CD4-positive, alpha-beta T cell treated with Interleukin-6 at 100 ng/mL for 8 hours (primary cell): ENCODE measurements around the gene TMEM176B.

Source experiments
- DNase-seq: peaks from one replicate; pipeline ENCODE4 v3.0.0-alpha.2; 2020; ENCODE audit warnings: mixed read lengths, low spot score

Gene TMEM176B

DNA sequence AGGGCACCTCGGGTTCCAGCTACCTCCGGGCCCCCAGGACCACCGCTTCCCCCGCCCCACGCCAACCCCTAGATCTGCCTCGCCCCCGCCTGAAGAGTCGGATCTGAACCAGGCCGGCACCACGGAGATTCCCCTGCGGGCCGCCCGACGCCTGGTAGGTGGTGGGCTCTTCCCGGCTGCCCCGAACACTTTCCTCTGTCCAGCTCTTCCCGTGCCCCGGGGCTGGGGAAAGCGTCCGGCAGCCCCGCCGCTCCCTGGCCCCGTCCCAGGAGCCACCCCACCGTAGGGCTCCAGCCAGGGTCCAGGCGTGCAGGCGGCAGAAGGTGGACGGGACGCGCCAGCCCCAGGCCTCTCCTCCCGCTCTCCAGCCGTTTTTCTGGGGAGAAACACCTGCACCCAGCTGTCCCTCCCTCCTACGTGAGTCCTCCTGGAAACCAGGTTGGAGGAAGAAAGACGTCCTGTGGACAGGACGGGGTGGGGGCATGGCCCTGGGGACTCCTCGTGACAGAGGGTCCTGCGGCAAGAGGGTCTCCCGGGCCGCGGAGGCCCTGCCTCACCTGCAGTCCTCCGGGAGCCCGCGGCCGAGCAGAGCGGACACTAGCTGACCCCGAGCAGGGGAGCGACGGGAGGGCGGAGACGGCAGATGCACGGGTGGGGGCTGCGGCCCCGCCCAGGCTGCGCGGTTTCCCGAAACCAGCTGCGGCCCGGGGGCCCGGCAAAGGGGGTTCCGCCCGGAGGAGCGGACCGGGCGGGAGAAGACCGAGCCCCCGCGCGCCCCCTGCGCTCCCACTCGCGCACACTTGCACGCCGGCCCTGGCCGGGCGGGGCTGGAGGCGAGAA is at the start of gene TMEM176B:
Gene TMEM176B (minus strand): TSS at position 624 of the 840 bp plus-strand sequence. CDS start 3,795 bp downstream, outside the sequence.
- no peak for DNase-seq

DNA sequence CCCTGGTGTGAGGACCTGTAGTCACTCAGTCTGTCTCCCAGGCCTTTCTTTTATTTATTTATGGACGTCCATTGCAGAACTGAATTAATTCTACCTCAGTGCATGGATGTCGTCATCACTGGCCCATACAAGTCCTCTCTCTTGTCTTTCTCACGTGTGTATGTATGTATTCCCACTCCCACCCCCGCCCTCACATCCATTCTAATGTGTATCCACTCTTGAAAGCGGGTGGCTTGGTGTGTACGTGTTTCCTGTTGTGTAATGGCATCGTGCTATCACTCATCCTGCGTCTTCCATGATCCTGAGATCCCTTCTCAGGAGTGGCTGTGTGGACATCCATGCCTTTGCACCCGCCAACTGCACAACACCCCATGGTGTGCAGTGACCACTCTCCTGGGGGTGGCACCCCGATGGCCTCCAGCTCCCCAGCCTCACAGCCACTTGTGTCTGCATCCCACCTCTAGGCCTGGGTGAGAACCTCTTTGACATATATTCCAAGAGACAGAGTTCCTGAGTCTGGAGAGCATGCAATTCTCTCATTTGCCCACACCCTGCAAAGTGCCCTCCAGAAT is 49.1 kb upstream of the TMEM176B start:
- no peak for DNase-seq

DNA sequence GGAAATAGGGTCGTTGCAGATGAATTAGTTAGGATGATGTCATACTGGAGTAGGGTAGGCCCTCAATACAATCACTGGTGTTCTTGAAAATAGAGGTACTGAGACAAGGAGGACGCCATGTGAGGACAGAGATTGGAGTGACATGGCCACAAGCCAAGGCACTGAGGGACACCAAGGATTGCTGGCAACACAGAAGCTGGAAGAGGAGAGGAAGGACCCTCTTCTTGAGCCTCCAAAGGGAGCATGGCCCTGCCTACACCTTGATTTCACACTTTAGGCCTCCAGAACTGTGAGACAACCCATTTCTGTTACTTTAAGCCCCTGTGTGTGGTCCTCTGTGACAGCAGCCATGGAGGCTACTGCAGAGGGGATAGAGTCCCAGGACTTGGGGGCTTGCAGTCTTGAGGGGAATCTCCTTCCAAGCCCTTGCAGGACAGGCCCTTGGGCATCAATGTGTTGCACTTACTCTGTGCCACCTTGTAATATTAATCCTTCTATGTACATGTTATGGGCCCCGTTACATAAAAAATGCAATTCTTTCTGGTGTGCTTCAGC is 48.5 kb upstream of the TMEM176B start:
- no peak for DNase-seq

DNA sequence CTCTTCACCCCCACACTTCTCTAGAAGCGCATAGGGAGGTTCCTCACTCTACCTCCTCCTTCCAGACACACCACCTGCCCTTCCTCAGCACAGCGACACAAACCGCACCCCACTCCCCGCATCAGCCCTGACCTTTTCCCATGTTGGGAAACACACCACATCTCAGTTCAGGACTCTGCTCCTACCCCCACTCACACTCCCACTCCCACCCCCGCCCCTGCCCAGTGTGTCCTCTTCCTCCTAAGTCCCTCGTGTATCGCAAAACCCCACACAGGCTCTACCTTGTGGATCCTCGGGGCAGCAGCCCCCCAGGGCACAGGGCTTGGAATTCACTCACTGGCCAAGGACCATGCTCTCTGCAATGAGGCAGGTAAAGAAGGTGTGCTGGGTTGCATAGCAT is 47.9 kb upstream of the TMEM176B start:
- DNase-seq: no peak

DNA sequence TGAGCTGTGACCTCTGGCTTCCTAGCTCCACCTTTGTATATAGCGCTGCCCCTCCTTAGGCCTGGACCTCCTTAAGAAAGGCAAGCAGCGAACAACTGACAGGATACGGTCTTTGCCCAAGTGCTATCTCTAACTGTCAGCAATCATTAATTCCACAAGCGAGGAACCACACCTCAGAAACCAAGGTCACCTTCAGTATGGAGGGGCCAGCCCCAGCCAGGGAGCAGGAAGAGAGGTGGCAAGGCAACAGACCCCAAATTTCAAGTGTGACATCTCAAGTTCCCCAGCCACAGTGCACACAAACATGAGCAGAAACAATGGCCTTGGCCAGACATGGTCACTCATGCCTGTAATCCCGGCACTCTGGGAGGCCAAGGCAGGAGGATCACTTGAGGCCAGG is 47.4 kb upstream of the TMEM176B start:
- DNase-seq: no peak

DNA sequence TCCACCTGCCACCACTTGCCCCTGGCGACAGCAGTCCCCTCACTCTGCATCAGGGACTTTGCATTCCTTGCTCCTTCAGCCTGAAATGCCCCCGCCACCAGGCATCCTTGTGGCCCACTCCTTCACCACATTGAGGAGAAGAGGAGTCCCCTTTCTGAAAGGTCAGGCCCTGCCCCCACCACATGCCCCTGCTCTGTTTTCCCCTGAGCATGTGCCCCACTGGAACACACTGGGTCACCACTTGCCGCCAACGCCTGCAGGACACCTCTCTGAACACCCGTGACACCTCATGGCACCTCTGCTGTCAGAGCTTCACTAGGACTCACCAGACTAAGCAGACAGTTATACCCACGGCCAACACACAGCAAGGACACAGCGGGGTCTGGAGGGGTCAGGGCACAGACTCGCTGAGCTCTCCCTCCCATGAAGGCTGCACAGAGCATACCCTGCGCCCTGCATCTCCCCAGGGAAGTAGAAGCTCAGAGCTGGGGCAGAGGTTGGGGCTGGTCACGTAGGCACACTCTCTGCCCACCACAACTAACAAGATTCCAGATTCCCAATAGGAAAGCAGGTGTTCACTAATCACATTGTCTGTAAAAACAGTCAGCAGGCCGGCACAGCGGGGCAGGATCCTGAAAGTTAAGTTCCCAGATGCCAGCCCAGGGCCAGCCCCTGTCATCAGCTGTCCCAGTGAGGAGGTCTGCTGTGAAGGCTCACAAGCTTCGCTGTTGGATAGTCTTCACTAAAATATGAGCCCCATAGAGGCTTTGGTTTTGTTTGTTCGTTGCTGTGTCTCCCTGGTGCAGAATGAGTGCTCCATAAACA is 46.3 kb upstream of the TMEM176B start:
- DNase-seq: no peak

DNA sequence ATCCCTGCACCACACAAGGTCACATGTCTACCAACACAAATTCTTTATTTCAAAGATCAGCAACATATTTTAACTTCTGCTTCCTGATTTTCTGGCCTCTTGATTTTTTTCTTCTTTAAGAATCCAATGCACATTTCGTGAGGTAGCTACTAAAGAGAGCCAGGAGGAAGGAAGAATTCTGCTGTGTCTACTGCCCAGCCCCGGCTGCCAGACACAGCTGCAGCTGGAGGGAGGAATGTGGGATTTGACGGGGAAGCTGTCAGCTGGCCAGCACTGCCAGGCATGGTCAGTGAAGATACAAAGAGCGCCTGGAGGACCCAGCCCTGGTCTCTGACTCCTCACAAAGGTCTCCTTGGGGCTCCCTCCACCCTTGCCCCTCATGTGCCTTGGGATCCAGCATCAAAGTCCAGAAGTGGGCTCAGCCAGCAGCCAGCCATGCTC is 45.3 kb upstream of the TMEM176B start:
- DNase-seq: no peak

DNA sequence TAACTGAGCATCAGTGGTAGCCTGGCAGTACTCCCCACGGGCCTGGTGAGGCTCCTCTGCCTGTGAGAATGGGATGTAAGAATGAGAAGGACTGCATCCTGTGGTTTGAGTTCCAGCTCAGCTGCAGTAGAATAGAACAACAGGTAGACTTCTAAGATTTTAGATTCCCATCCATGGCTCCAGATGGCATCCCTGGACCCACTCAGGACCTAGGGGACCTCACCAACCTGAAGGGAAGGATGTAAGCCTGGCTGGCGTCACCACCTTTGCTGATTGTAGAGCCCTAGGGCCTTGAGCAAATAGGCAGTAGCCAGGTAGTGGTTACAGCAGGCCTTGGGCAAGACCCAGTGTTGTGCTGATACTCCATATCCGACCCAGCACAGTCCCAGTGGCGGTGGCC is 42.6 kb upstream of the TMEM176B start:
- DNase-seq: no peak

DNA sequence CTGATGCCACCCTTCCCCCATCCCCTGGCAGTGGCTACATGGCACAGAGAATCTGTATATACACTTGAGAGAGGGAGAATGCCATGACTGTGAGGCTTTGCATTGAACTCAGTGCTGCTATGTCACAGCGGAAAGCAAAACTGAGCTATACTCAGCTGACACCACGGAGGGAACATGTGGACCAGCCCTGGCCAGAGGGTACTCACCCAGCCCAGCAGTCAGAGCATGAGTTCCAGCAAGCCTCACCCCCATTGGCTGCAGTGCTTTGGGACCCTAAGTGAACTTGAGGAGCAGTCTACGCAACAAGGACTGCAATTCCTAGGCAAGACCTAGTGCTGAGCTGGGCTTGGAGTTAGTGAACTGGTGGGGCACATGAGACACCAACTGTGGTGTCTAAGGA is 41.9 kb upstream of the TMEM176B start:
- no peak for DNase-seq

DNA sequence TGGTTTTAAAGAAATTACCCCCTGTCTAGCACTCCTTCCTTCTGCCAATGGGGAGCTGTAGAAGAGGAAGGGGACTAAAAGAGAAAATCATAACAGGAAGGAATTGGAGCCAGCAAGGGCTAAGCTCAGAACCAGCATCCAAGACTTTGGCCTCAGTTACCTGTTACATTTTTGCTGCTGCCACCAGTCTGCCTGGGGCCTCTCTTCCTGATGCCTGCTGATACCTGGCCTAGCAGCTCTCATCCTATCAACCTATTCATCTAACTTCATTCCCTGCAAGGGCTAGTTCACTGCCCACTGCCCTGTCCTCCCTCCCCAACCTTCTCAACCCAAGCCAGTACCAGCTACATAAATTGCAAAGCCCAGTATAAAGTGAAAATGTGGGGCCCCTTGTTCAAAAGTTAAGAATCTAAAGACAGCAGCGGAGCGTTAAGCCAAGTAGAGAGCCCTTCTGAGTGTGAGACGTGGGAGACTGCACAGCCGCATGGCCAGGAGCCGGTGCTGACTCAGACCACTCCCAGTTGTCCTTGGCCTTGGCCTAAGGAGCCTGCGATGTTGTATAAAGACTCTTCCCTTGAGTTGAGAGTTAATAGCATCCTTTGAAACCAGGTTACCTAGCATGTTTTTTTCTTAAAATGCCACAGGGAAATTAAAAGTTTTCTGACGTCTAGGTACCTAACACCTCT is 38.9 kb upstream of the TMEM176B start:
- DNase-seq: no peak

DNA sequence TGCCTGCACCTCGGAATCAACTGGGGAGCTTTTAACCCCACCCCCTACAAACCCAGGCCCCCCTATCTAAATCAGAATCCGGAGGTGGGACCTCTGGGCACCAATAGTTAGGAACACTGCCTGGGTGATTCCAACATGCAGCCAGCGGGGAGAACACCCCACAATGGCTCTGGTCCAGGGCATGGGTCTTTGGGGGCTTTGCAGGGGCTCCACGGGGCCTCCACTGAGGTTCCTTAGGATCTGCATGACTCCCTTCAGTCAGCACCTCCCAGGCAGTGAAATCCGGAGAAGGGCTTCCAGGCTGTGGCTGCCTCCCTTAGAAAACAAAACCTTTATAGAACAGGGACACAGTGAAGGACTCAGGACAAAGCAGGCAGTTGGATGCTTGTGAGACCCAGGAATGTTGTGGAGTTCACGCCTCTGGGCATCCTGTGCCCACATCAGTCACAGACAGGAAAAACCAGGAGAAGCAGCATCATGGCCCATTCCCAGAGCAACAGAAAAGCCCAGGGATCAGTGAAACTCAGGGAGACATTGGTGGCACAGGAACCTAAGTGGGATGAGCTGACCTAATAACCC is 35.6 kb upstream of the TMEM176B start:
- no peak for DNase-seq

DNA sequence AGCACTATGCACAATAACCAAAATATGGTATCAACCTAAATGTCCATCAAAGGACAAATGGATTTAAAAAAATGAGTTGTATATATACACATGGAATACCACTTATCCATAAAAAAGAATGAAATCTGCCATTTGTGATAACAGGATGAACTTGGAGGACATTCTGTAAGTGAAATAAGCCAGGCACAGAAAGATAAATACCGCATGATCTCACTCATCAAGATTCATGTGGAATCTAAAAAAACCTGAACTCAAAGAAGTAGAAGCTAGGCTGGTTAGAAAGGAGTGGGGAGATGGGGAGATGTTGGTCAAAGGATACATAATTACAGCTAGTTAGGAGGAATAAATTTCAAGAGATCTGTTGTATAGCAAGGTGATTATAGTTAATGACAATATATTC is 34.9 kb upstream of the TMEM176B start:
- DNase-seq: no peak

DNA sequence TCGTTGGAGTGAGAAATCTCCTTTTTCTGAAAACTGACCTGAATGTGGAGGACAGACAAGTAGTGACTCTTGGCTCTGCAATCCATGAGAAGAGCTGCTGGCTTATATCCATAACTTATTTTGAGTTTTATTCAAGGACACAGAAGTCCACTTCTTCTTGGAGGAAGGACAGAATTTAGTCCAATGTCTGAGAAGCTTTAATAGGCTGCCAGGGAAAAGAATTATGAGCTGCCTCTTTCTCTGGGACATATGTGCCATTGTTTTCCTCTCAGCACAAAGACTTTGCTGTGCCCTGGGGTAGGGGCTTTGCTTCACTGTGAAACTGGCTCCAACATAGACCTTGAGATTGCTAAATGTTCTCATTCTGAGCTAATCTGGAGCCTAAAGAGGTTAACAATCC is 31.7 kb upstream of the TMEM176B start:
- no peak for DNase-seq

DNA sequence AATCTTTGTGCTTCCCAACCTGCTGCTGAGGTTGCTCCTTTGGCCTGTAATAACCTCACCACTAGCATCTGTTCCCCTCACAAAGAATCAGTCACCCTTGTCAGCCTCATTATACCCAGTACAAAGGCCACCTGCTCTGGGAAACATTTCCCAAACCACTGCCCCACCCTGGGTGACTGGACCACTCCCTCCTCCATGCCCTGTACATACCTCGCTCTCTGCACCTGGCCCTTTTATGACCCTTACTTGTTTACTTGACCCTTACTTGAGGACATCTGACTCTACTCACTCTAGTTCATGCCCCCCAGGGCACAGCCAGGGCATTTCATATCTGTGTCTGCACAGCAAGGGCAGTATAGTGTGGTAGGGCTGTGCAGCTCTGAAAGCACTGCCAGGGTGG is 30.8 kb upstream of the TMEM176B start:
- no peak for DNase-seq

DNA sequence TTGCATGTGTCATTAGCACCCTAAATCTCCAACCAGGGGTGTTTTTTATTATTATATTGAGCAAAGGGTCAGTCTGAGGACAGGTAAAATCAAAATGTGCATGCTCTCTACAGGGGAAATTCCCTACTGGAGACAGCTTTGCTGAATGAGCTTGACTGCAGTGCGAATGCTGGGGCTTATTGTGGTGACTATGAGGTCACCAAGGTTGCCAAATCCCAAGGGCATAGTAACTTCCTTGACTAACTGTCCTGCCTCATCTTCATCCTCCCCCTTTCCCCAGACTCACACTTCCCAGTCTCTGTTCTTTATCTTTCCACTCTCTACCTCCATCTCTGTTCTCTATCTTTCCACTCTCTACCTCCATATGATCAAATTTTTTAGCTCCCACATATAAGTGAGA is 29.3 kb upstream of the TMEM176B start:
- no peak for DNase-seq

DNA sequence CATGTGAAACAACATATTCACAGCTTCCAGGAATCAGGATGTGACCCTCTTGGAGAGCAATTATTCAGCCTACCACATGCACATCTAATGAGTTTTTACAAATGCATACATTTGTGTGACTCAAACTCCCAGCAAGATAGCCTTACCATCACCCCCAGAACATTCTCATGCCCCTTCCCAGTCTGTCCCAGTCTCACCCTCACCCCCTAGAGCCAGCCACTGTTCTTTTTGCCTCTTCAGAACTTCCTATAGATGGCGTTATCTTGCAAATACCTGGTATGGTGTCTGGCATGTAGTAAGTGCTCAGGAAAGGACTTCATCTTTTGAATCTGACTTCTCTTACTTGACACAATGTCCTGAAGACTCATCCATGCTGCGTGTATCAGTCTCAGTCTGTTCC is 28.2 kb upstream of the TMEM176B start:
- no peak for DNase-seq

DNA sequence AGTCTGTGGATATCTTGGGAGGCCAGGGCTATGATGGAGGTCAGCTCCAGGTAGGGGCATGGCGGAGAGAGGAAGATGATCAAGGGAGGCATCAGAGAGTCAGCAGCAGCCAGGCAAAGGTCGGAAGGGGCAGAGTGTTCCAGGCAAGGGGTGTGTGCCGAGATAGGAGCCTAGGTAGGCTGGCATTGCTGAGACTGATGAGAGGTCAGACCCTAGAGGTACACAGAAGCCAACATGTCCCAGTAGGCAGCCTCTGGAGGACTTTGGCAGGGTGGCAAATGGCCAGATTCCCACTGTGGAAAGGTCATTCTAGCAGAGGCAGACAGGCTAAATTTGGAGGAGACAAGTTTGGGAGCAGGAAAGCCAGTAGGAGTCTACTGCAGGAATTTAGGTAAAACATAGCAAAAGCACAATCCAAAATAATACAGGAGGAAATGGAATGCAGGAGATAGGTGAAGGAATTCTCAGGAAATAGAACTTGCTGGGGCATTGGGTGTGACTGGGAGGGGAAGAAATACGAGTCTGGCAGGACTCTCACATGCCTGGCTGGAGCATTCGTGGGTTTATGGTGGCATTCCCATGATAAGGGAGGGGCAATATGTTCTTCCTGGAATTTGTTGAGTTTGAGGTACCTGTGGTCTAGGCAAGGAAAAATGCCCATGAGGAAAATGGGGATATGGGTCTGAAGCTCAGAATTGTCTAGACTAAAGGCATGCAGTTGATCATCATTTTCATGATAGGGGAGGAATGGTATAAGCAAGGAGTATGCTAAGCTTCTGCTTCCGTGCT is 26.1 kb upstream of the TMEM176B start:
- DNase-seq: no peak

DNA sequence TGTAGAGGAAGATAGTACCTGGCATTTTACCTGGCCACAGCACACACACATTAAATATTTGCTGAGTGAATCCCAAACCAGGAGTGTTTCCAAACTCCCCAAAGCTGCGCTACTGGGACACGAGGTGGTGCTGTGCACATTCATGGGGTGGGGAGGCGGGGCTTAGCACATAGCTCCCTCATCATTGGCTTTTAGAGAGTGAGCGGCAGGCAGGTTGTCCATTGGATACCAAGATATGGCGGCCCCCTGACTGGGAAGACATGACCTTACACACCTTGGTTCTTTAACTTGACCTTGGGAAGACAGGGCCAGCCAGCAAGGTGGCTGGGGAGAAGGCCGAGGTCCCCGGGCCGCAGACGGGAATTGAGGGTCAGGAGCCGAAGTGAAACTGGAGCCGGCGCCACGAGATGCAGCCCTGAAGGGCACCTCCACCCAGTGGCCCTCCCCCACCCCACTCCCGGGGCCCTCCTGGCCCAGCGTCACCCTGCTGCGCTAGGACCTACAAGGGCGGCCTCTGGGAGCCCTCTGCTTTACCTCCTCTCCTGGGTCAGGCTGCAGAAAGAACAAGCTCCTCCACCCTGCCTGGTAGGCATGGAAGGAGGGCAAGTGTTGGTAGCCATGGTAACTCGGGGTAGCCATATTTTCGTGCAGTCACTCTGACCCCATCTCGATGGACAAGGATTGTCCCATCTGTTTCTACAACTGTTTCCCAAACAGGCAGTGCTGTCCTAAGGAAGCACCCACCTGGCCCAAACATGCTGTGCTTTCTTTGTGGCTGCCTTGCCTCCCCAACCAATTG is 24.4 kb upstream of the TMEM176B start:
- DNase-seq: no peak

DNA sequence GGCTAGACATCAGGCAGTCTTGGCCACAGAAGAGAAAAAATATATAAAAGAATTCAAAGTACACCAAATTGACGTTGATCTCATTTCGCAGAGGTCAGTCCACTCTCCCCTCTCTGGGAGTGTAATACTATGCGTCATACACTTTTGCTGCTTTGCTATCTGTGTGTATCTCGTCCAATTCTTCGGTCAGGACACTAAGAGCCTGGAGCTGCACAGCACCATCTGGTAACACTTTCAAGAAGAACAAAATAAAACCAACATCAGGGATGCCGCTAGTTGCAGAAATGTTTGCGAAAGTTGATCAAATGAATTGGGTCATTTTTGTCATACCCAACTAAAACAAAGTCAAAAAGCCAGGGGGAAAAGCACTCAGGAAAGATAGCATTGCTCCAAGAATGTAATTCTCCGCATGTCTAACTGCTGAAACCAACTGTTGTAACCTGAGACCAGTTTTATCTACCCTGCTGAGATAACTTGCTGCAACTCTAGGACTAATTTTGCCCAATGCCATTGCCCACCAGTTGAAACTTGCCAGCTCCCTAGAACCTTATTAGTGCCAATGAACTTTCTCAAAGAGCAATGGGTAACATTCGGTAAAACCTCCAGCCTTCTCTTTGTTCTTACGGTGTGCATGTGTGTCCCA is 23.4 kb upstream of the TMEM176B start:
- no peak for DNase-seq
